HG03066 (cell line): Measurements from ENCODE around the gene CHRNA4.

Experiments
- ATAC-seq: cut with Tn5 transposase; IDR thresholded peaks from one replicate; pipeline ENCODE4 v1.9.1; 2021; ENCODE audit warnings: low read depth; ENCODE audit not compliant: unreplicated experiment

The CHRNA4 gene

GRCh38 chr20:63364801-63365585 lies 3.8 kb upstream of the CHRNA4 start:
- no peak for ATAC-seq

DNA sequence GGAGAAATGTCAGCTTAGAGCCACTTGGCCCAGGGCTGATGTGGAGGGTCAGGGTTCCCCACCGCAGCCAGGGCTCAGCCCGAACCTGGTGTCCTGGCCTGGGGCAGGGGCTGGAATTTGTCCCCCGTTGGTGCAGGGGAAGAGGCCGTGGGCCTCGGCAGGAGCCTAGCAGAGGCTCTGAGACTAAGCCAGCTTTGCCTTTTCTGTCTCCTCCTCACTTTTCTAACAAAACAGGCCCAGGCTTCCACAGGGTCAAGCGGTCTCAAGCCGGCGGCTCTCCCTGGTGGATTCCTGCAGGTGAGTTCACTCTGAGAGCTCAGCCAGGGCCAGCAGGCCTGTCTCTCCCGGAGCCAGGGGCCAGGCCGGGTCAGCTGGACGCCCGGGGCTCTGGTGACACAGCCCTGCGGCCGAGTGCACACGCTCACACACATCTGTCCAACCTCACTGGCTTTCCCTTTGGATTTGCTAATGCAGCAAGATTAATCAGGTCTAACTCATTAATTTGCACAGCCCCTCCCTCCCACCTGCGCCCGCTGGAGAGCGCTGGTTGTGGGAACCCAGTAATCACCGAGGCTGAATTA lies 2.9 kb upstream of the CHRNA4 start:
- ATAC-seq = no peak

GRCh38 chr20:63363013-63363957 lies 2.1 kb upstream of the CHRNA4 start:
- ATAC-seq = no peak

DNA sequence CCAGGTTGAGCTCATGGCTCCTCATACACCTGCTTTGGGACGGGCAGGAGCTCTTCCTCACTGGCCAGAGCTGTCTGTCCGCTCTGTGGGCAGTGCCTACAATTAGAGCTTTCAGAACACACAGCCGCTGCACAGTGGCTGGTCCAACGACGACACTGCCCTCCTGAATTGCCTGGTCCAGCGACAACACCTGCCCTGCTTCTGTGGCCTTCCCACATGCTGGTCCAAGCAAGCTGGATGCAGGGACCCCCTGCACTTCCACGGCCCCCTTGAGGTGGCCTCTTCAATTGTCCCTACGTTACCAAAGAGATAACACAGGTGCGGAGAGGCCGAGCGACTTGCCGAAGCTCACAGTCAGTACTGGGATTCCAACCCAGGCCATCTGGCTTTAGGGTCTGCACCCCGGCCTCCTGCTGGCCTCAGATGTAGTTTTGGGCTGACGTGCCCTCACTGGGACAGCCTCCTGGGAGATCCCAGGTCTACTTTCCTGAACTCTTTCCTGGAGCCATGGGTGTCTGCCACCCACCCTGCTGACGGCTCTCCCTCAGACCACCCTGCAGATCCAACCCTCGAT lies 1.4 kb upstream of the CHRNA4 start:
- no peak for ATAC-seq

GRCh38 chr20:63361519-63362435 lies 628 bp upstream of the CHRNA4 start:
- ATAC-seq = no peak

DNA sequence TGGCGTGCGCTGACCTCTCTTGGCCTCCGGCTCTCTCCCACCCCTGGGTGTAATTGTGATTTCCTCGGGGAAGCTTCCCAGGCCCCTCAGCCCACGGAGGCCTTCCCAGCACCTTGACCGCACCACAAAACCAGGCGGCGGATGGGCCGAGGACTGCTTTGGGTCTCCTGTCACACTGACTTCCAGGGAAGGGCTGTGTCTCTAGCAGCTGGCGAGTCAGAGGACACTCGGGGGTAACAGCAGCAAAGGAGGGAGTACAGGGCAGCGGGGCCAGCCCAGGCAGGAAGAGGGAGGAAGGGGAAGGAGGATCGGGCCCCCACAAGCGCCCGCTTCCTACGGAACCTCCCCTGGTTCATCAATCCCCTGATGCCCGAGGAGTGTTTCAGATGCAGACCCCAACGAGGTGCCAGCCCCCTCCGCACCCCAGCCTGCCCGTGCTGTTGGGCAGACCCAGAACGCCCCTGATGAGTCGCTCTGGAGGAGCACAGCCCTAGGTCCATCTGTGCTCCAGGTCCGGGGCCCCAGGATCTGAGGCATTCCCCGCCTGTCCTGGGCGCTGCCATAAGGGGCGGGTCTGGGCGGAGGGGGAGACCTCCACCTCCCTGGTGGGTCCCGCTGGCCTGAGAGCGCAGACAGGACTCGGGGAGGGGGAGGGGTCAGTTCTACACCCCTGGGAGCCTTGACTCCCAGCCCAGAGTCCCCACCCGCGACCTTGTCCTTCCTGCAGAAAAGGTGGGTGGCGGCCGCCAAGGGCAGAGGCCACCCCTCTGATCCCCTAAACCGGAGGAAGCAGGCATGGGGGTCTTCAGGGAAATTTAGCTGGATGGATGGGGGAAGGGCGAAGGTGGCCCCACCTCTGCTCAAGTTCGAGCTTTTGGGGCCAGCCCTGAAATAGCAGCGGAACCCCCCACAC lies 956 bp downstream of the CHRNA4 start:
- ATAC-seq = no peak

DNA sequence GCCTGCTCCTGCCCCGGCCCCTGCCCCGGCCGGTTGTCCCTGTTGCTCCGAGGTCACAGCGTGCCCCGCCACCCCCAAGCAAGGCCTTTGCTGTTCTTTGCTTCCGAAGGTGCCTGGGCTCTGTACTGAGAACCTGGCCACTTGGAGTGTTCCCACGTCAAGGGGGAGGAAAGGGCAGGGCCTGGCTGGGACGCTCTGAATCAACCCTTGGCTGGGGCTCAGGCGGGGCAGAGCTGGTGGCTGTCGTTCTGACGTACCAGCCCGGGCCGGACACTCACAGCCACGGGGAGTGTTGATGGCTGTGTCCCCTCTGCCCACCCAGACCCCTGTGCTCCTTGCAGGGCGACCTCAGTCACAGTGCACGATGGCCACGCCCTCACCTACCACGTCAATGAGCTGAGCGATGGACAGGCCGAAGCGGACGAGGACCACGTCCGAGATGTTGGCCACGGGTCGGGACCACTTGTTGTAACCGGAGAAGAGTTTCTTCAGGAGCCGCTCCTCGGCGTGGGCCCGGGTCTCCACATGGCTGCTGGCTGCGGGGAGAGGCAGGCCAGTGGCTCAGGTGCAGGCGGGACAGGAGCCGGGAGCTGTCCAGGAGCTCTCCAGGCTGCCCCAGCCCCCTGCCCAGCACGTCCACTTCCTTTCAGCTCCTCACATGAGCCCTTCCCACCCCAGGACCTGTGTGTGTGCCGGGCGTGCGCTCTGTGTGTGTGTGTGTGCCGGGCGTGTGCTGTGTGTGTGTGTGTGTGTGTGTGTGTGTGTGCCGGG lies 1.8 kb downstream of the CHRNA4 start:
- no peak for ATAC-seq

DNA sequence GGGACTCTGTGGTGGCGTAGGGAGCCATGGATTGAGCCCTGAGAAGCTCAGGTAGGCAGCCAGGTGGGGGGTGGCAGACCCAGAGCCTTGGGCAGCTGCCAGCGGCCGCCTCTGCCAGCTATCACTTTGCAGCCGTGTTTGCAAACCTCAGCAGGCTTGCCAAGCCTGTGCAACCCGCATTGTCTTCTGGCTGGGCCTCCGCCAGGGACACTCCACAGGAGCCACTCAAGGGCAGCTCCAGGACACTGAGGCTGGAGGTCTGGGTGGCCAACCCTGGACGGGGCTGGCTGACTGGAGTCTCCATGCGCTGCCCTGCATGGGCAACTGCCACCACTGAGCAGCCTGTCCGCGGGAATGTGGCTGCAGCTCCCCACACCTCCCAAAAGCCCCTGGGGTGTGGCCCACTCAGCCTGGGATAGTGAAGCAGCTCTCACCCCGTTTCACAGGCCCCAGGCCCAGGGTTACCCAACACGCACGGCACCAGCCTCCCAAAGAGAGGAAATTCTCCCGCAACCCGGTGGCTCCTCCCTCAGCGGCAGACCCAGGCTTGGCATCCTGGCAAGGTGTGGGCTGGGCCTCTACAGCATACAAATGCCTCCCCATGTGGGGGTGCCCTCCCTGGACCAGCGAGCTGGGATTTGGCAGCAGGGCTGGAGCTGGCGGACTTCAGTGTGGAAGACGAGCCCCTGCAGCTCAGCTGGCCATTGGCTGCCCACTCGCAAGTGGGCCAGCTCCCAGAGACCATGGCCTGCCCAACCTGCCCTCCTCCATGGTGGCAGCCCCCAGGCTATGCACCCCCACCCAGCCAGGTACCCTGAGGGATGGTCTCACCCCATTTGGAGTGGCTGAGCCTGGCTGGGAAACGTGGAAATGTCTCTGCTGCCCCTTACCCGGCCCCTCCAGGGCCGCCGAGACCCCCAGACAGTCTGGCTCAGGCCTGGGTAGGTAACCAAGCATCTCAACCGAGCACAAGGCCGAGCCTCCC lies 2.9 kb downstream of the CHRNA4 start:
- no peak for ATAC-seq

GRCh38 chr20:63356931-63357879 lies 3.9 kb downstream of the CHRNA4 start:
- no peak for ATAC-seq

- ATAC-seq = no peak
Measured at GRCh38 chr20:63356511-63356910, 4.6 kb downstream of the CHRNA4 start.

DNA sequence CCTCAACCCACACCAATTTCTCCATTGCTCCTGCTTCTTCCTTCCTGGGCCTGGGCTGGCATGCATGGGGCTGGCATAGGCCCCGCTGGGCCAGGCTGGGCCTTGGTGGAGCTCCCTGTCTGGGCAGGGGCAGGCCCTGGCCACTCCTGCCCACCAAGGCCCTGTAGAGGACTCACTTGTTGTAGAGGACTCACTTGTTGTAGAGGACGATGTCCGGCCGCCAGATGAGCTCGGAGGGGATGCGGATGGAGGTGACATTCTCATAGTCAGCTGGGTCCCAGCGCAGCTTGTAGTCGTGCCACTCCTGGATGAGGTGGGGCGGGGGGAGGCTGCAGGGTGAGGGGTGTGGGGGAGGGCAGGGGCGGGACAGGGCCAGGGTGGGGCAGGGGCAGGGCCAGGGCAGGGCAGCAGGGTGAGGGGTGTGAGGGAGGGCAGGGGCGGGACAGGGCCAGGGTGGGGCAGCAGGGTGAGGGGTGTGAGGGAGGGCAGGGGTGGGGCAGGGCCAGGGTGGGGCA lies 5.3 kb downstream of the CHRNA4 start:
- no peak for ATAC-seq

DNA sequence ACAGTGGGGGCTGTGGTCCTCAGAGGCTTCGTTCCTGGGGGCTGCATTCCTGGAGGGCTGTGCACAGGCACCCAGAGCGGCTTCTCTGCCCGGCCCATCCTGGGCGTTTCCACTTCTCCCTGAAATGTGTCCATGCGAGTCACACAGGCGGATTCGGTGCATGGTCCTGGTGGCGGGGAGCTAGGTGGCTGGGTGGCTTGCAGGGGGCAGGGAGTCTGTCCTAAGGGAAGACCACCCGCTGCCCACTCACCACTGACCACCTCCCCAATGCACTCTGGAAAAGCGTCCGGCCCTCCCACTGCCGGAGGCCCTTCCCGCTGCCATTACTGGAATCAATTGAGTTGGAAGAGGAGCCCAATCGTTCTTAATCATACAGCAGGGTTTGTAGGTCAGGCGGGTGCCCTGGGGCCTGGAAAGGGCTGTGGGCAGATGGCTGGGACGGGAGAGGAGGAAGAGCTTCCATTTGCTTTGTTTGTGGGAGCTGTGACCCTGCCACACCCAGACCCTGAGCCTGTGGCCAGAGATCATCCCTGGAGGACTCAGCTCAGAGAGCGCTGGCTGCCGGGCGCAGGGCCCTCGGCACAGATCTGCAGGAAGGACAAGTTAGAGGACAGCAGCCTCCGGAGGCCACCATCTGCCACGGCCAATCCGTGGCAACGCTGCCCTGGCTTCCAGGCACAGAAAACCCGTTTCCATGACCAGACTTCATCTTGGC lies 6.4 kb downstream of the CHRNA4 start:
- ATAC-seq = no peak

- ATAC-seq = no peak
Measured at GRCh38 chr20:63352811-63353221, 8.3 kb downstream of the CHRNA4 start.

DNA sequence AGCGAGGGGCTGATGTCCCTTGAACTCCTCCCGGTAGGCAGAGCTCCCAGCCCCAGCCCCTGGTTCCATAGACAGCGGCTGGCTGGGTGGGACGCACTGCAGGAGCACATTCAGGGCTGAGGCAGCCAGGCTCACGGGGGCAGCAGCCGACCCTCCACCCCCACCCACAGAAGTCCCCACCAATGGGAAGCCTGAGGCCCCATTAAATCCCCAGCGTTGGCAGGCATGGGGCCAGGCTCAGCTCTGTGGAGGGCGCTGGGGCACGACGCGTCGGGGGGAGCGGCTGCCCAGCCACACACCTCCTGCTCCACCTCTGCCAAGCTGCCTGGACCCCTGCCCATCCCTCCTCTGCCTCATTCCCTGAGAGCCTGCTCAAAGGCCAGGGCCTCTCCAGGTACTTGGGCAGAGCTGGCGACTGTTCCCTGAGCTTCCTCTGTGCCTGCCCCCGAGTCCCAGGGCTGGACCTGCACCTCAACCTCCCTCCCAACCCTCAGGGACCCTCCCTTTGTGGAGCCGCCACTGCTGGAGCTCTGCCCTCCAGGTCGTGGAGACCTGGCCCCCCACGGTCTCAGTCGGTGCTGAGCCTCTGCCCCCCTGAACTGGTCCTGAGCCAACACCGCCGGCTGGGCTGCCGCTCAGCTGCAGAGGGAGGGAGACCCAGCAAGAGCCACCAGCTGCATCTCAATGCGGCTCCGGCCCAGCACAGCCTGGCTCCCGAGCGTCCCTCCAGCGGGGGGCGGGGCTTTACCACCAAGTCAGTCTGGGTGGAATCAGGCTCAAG lies 9.1 kb downstream of the CHRNA4 start:
- ATAC-seq = no peak
